Medulla oblongata (tissue), 1 donor: ENCODE measurements around the gene EIF4E3.

Experiments
- DNase-seq: peaks from one replicate; pipeline ENCODE4 v3.0.0-alpha.2; 2015; ENCODE audit errors: extremely low spot score

Gene EIF4E3

DNA sequence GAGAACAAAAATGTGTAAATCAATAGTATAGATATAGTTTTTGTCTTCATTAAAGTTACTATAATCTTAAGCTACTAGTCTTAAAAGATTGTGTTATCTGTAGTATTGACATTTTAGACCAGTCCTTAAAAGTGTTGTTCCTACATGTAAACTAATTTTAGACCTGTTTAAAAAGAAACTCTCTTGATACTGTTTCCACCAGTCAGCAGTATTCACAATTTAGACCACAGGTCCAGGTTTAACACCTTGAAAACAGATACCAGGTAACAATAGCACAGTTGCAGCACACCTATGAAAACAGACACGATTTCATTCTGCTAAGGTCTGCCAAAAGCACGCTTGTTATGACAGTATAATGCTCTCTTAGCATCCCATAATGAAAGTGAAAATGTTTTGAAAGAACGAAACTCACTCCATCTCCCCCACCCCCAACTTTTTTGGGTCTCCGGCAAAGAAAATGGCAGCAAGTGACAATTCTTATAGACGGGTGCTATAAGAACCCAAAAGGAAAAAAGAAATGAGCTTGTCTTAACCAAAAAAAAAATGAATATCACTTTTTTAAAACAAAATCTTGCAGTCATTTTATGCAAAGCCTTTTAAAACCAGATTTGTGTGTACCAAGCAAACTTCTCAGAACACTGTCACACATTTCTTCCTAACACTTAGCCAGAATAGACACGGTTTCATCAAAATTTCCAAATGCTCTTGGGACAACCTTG, 1.6 kb downstream of the EIF4E3 start:
- no peak for DNase-seq

DNA sequence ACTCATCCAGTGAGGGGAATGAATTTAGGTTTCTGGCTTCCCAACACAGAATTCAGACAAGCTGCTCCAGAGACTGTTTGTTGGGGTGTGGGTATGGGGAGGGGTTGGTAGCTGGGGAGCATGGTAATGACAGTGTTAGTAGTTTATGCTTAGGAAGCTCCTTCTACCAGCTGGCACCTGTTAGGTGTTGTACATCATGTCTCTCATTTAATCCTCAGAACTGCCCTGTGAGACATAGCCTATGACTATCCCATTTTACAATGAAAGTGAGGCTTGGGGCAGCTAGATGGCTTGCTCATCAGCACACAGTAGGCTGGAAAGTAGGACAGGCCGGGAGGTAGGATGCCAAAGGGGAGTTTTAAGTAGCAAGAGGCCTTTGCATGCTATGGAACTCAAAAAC, 2.5 kb downstream of the EIF4E3 start:
- DNase-seq = no peak

DNA sequence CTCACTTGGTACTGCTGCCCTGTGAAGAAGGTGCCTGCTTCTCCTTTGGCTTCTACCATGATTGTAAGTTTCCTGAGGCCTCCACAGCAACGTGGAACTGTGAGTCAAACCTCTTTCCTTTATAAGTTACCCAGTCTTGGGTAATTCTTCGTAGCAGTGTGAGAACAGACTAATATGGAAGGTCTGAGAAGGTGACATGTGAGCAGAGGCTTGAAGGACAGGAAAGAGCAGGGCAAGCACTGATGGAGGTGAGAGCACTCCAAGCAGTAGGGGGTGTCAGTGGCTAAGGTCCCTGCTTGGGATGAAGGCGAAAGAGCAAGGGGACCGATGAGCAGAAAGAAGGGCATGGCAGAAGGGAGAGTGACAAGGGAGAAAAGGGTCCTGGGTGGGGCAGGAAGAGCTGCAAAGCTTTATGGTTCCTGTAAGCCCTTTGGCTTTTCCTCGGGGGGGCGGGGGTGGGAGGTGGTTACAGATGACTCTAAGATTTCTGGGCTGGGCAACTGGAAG, 3.5 kb downstream of the EIF4E3 start:
- no peak for DNase-seq

DNA sequence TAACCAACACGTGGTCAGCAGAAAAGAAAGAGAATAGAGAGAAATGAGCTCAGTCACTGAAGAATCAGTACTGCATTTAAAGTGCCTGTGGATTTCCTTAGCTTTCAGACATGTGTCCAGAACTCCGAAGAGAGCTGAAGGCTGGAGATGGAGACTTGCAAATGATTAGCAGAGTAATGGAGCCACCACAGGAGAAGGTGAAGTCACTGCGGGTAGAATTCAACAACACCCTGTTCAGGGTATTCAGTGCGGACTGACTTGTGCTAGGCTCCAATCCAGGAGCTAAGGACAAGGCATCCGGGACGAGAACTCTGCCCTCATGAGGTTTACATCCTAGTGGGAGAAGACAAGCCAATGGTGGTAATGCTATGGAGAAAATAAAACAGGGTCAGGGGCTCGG, 4.2 kb downstream of the EIF4E3 start:
- no peak for DNase-seq

DNA sequence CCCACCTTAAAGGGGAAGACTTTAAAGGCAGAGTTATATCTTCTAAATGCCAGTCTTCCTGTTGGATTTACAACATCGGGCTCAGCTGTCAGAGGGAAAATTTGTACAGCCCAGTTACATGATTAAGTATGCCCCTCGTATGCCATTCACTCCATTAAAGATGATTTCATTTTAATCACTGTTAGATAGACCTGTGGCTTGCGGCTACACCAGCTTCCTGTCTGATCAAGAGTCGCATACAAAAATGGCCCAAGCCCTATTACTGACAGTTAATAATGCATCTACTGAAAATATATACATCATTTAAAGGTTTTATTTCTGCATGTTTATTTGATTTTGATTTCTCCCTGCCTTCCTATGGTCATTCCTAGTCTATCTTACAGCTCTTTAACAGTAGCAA, 7.1 kb downstream of the EIF4E3 start:
- no peak for DNase-seq

DNA sequence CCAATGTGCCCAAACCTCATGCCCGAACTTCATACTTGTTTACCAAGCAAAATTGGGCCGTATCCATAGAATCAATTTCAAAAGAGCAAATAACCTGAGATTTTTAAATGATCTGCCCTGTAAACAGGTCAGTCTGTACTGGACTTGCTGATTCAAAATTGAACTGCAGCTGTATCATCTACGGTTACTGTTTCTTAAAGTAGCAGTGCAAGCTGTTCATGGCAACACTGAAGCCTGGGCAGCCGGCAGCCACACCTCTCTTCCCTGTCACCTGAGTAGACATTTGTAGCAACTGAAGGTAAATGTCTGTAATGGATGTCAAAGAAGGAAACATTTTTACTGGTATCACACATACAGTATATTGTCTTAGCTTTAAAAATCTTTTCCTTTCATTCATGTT, 10.6 kb downstream of the EIF4E3 start:
- DNase-seq = no peak

DNA sequence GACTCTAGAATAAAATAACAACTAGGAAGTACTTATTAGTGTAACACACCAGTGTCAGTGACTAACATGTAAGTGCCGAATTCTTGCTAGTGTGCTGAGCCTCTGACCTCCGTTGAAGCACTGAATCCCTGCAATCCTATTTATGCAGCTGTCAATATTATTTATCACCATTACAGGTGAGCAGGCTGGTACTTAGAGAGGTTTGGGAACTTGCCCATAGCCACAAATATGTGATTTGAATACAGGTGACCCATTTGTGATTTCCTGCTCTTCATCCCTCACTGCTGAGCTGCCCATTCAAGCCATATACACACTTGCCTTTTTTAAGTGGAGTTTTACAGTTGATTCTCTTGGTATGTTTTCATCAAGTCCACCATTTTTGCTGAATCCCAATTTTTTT, 12.2 kb downstream of the EIF4E3 start:
- DNase-seq = no peak

DNA sequence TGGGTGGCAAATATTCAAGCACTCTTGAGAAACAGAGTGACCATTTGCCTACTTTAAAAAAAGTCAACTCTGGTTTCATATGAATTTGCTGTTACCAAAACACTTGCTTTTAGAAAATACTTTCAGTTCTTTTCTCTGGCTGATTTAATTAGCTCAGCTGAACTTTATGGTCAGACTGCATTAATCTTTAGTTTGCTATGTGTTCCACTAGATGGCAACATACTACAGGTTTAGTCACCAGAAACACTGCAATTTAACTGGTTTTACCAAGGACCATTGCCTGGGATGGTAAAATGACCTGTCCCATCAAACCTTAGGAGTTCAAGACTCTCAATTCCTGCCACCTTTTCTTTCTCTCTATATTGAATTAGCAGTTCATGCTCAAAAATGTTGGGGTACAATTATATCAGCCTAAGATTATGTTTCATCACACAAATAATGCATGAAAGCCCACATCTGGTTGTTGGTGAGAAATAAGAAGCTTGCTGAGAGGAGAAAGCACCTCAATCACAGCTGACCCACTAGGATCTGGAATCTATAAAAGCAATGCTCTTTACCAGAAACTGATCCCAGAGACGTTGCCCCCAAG, 14.2 kb downstream of the EIF4E3 start:
- peak; percentile 79 for DNase-seq

DNA sequence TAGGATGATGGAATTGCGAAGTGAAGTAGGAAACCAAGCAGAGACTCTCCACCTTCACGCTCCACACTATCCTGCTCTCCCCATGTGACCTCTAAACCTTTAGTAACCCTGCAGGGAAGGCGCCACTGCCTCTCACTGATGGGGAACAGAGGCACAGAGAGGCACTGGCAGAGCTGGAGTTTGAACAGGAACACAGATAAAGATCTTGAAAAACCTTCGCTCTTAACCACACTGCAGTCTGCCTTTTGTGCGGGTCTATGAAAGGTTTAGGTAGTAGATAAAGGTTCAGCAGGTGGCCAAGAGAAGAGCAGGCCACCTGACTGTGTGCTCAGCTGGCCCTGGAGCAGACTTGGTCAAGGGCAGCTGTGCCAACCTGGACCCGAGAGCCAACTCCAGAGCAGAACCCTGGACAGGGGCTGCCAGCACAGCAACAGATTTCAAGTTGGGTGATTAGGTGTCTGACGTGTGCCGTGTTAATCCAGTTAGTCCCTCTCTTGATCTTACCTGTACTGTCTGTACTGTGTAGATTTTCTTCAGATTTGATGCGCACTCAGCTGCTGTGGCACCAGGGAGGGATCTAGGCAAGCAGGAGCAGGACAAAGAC, 15.2 kb downstream of the EIF4E3 start:
- no peak for DNase-seq

DNA sequence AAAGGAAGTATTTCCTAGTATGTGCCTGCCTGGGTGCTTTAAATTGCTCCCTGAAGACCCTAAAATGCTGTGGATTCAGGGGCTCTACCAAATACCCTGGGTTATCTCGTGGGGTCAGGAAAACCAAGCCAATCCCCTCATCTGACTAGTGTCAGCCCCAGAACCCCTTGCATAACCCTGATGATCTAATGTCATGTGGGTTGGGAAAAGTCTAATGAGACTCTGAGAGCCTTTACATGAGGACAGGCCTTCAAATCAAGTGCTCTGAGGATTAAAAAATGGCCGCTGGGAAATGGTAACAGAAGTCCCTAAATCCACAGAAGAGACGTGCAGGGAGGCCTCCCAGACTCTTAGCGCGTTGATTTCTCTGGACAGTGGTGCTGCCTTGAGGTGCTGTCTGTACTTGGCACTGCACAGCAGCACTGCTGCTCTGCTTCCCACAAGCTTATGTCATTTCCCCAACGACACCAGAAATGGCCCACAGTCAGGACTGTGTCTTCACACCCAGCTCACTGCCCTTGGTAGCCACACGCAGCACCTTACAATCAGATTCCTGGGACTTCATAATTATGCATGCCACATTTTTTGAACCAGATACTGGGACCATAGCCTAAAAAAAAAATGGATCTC, 16.6 kb downstream of the EIF4E3 start:
- DNase-seq = peak; percentile 75

DNA sequence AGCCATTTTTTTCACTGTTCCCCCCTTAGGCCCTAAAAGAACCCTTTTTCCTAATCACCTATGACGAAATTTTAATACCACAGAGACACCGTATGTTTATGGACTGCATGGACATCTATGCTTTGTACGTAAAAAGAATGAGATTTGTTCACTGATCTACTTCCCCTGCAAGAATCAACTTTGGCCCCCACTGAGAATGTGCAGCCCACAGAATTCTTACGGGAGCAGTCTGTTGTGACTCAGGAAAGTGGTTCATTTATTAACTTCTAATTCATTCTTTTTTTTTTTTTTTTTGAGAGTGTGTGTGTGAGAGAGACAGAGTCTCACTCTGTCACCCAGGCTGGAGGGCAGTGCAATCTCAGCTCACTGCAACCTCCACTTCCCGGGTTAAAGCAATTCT, 17.6 kb downstream of the EIF4E3 start:
- no peak for DNase-seq

DNA sequence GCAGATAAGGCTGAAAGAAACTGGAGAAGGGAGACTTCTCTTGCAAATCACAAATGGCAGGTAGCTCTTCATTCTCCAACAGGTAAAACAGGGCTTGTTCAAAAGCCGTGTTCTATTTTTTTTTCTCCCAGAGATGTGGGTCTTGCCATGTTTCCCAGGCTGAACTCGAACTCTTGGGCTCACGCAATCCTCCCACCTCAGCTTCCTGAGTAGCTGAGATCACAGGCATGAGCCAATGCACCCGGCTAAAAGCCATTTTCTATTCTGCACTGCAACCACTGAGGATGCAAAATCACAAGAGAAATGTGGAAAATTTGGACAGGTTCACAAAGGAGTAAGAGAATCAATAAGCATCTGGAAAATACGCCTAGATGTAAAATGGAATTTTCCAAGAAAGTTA, 19.5 kb downstream of the EIF4E3 start:
- no peak for DNase-seq

DNA sequence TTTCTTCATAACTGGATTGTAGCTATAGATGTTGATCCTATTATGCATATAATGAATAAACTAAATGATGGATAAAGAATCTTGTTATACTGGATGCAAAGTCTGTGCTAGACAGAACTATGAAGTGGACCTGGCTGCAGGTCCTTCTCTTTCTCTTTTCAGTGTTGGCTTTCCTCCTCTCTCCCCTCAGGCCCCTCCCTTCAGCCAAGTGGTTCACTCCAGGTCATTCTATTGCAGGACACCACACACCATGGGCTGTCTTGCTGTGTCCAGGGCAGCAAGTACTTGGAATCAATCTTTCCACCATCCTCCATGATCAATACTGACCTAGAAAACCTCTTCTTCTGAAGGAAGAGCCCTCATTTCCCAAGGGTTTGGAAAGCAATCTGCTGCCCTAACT, 20.3 kb downstream of the EIF4E3 start:
- no peak for DNase-seq

DNA sequence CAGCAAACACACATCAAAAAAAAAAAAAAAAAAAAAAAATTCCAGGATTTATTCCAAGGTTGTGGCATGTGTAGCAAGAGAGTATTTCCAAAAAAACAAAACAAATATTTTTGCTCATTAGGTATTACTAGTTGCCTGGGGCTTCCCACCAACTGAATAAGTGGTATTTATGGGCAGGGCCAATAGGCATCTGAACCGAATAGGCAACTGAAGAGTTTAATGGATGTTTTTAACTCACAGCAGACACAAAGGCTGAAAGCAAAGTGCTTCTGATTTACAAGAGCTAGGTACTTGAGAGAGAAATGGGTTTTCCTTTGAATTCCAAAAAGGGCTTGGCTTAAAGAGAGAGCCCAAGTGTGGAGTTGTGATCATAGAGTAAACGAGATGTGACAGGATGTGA, 21.4 kb downstream of the EIF4E3 start:
- DNase-seq = no peak

DNA sequence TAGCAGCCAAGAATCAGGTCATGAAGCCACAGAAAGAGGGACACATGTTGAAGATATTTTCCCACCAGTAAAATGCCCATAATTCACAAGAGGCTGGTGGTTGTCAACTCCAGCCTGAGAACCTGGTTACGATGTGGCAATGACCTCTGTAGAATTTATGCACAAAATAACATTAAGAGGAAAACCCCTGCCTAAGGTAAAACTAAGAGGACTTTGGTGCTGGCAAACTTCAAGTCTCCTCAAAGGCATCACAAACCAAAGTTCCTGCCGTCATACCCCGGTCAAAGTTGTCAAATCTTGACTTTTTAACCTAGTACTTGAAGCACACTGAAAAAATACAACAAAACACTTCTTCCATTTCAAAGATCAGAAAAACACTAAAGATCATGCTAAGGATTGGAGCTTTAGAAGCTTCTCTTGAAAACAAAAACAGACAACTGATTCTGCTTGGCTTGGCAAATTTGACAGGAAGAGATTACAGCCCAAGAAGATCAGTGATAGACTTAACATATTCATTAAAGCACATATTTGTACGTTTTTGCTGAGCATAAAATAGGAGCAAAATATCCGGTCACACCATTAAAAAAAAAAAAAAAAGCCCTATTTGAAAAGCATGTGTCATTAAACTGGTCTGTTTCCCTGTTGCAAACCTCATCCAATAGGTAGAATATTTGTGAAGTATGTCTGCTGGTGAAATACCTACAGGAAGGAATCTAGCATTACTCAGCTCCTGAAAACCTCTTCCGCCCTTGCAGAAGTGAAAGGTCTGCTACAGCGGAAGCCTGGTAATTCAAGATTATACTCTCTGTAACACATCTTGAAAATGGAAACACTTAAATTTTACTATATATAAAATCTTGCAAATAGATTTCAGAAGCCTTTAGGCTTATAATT, 22.8 kb downstream of the EIF4E3 start:
- no peak for DNase-seq

DNA sequence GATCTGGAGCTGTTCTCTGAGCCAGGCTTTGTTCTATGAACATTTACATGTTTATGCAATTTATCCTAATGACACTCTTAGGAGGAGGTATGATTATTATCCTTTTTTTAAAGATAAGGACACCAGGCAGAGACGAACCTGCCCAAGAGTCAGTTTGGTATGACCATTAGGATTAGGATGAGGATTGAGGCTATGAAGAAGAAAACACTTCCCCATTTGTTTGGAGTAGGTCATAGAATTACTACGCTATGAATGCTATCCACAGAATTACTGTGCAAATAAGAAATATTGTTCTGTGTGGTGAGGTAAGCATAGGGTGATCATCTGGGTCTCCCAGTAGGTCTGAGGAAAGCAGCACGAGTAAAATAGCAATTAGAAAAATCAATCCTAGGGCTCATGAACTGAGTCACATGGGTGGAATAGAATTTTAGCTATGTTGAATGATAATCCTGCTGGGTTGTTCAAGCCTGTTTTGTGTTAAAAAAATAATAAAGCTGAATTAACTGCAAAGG, 23.9 kb downstream of the EIF4E3 start:
- DNase-seq = no peak

DNA sequence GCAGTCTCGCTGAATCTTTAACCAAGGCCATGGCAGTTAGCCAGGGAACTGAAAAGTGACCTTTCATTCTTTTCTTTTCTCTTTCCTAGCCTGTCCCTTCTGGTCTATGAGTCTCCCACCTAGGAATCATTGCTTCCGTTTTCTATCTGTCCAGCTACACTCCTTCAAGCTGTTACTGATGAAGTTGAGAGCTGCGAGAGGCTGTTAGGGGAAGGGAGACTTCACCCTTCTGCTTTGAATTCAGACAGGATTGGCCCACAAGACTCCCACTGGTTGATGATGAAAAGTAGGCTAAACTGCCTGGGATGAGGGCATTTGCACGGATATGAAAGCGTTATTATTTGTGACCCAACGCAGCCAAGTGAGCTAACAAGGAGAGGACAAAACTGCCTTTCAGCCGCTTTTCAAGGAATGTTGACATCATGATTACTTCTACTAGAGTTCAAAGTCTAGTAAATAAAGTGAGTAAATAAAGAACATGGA, 30.2 kb downstream of the EIF4E3 start:
- DNase-seq = peak; percentile 75

DNA sequence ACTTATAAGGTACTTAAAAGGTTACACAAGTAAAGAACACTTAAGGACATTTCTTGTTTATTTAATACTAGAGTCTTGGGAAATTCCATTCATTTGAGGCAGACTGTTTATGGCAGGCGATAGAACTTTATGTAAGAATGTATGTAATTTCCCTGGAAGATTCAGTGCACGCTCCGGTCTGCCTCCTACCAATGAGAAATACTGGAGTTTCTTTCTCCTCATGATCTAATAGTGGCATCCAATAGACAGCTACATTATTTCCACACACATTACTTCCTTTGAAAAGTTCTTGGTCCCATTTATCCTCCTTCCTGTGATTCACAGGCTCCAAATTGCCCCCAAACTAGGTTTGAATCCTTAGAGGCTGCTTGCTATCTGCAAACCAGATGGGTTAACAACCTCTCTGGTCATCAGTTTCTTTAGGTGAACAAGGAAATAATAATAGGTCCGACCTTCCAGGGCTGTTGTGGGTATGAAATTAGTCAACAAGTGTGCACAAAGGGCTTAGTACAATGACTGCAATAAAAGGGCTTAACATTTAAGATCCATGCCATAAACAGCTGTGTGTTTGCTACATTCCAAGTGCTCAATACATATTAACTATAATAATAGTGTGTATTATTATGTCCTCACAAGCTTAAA, 30.7 kb downstream of the EIF4E3 start:
- DNase-seq = no peak

DNA sequence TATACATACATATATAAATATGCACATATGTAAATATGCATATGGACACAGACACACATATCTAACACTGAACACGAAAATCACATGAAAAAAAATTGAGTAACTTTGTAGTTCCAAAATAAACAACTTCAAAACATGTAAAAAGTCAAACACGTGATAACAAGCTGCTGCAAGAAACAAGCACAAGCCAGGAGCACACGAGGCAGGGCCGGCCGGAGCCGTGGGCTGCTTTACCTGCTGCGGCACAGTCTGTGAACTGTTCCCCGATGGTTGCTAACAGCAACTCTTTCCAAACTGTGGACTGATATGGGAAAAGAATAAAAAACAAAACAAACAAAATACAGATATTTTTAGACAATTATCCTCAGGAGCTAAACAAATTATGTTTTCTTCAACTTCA, 31.6 kb downstream of the EIF4E3 start:
- DNase-seq = no peak

DNA sequence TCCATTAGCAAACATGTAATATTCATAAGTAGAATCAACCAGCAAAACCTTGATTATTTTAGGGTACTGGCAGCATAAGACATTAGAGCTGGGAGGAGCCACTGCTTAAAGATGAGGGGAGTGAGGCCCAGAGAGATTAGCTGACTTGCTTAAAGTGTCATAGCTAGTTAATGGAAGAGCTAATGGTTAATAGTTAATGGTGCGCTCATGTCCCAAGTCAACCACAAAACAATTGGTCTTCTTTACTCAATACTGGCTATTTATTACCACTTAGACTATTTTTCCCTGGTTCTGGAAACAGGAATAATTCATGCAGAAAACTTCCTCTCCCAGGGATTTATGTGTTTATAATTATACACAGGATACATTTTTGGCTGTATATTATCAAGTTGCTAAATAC, 33.1 kb downstream of the EIF4E3 start:
- DNase-seq = no peak

DNA sequence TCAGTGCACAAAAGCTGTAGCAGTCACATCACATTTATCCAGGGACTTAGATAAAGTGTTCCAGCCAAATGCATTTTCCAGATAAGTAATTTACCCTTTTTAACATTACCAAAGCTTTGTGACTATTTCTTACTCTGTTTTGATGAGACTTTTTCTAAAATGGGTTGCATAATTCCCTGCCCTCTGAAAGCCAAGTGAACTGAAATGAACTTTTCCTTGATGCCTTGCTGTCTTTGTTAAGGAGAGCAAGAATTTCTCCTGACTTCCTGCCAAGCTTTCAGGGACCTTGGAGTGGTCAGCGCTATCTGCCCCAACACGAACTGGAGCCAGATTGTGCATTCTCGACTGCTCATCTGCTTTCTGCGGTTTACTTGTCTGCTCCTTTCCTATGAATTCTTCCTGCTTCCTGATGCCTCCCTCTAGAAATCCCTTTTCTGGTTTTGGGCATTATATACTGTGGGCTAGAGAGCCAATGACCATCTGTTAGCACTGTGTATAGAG, 34.8 kb downstream of the EIF4E3 start:
- no peak for DNase-seq
